Nephron (organoid): ENCODE measurements around the gene KHDRBS1.

ENCODE experiments used
- H3K27ac Mint-ChIP-seq, 3 experiments: 2 replicates each; pipeline ENCODE4 v1.8.0; 2020; ENCODE audit warnings: mixed read lengths in 3 of 3, mild to moderate bottlenecking in 2 of 3, moderate library complexity in 1 of 3
- H3K27me3 Mint-ChIP-seq: 2 replicates; pipeline ENCODE4 v1.8.0; 2021; ENCODE audit warnings: low read depth, mild to moderate bottlenecking, moderate library complexity, mixed read lengths
- H3K36me3 Mint-ChIP-seq: 2 replicates; pipeline ENCODE4 v1.8.0; 2020; ENCODE audit warnings: low read depth, mixed read lengths
- H3K4me1 Mint-ChIP-seq: 2 replicates; pipeline ENCODE4 v1.8.0; 2020; ENCODE audit warnings: mixed read lengths
- H3K4me3 Mint-ChIP-seq, 3 experiments: 2 replicates each; pipeline ENCODE4 v1.8.0; 2020; ENCODE audit warnings: mild to moderate bottlenecking in 3 of 3, mixed read lengths in 3 of 3, moderate library complexity in 2 of 3
- H3K9me3 Mint-ChIP-seq: 2 replicates; pipeline ENCODE4 v1.8.0; 2020; ENCODE audit warnings: mixed read lengths
- CTCF ChIP-seq, 3 experiments: fragments of 200-600 bp; sonication (generic); IDR thresholded peaks; one replicate each; pipeline ENCODE4 v1.5.0; 2021; ENCODE audit warnings: antibody characterized with exemption in 3 of 3; ENCODE audit not compliant: unreplicated experiment in 3 of 3

Gene KHDRBS1

DNA sequence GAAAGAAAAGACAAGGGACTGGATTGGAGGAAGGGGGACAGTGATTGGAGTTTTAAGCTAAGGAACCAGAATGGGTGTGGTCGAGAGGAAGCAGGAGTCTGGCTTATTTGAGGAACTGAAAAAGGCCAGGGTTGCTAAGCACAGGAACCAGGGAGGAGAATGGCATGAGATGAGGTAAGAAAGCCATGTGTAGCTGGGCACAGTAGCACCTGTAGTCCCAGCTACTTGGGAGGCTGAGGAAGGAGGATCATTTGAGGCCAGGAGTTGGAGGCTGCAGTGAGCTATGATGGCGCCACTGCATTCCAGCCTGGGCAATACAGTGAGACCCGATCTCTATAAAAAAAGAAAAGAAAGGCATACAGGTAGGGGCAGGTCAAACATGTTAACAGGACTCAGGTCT, 8.1 kb upstream of the KHDRBS1 start:
- Mint-ChIP-seq H3K9me3 (no peaks in the 10 kb centered on the region), H3K36me3 (no peaks in the 10 kb centered on the region), H3K4me1 (no peaks in the 10 kb centered on the region), H3K27me3 (peaks cover 4% of the 10 kb centered on the region), H3K4me3 (no peak overlapping the region), H3K27ac (no peak overlapping the region)
- TF ChIP-seq CTCF (IDR thresholded peaks at IDR 0.05; ENCODE audit: unreplicated experiment in 3 of 3) = no peak

DNA sequence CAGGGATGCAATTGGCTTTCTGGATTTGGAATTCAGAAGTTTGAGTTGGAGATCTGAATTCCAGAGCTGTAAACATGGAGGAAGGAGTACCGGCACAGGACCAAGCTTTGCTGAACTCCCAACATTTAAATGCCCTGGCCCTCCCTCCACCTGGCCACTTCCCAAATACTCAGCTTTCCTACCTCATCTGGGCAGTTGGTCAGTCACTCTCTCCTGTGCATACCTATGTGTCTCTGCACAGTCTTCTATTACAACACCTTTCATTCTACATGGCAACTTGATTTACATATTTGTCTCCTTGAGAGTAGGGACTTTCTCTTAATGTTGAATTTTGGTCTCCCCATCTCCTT, 6.1 kb upstream of the KHDRBS1 start:
- Mint-ChIP-seq H3K4me1 (peaks cover 2% of the 10 kb centered on the region), H3K9me3 (no peaks in the 10 kb centered on the region), H3K36me3 (no peaks in the 10 kb centered on the region), H3K27ac (no peak overlapping the region), H3K4me3 (no peak overlapping the region), H3K27me3 (peaks cover 4% of the 10 kb centered on the region)
- no peak for TF ChIP-seq CTCF (IDR thresholded peaks at IDR 0.05; ENCODE audit: unreplicated experiment in 3 of 3)

DNA sequence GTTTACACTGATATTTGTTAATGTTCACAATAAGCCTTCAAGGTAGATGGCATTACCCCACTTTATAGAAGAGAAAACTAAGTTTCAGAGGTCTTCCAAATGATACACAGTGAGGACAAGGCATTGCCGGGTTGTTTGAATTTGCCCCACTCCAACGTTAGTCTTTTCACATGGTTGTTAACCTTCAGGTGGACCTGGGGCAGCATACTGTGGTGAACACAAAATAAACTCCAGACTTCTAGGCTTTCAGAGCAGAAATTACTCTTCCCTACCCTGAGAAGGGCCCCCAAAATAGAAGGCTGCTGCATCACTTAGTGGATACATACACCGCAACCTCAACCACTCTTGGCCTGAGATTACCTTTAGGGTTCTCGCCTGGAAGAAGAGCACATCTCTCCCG, 3.4 kb upstream of the KHDRBS1 start:
- TF ChIP-seq CTCF (IDR thresholded peaks at IDR 0.05; ENCODE audit: unreplicated experiment in 3 of 3) = no peak
- Mint-ChIP-seq H3K4me1 (peaks cover 11% of the 10 kb centered on the region), H3K36me3 (no peaks in the 10 kb centered on the region), H3K27me3 (no peaks in the 10 kb centered on the region), H3K9me3 (no peaks in the 10 kb centered on the region), H3K27ac (peak overlapping the region in 2 of 3 experiments; percentile 10 to 67), H3K4me3 (no peak overlapping the region)

- peak overlapping the region; percentile 84 to 93 (median 87) for H3K4me3 Mint-ChIP-seq
- no peaks in the 10 kb centered on the region for H3K9me3 Mint-ChIP-seq
- peaks cover 21% of the 10 kb centered on the region for H3K36me3 Mint-ChIP-seq
- no peaks in the 10 kb centered on the region for H3K27me3 Mint-ChIP-seq
- no peak for TF ChIP-seq CTCF (IDR thresholded peaks at IDR 0.05; ENCODE audit: unreplicated experiment in 3 of 3)
- peaks cover 27% of the 10 kb centered on the region for H3K4me1 Mint-ChIP-seq
- peak overlapping the region; percentile 99 to 100 (median 100) for H3K27ac Mint-ChIP-seq
These were observed 821 bp upstream of the KHDRBS1 start for GRCh38 chr1:32012709-32013385.

GRCh38 chr1:32014199-32014947, 705 bp downstream of the KHDRBS1 start:
- H3K9me3 Mint-ChIP-seq = no peaks in the 10 kb centered on the region
- TF ChIP-seq CTCF (IDR thresholded peaks at IDR 0.05; ENCODE audit: unreplicated experiment in 3 of 3) = no peak
- H3K27me3 Mint-ChIP-seq = no peaks in the 10 kb centered on the region
- H3K4me3 Mint-ChIP-seq = peak overlapping the region; percentile 97 to 100 (median 99)
- peaks cover 22% of the 10 kb centered on the region for H3K36me3 Mint-ChIP-seq
- peaks cover 31% of the 10 kb centered on the region for H3K4me1 Mint-ChIP-seq
- H3K27ac Mint-ChIP-seq = peak overlapping the region; percentile 98 to 100 (median 99)

DNA sequence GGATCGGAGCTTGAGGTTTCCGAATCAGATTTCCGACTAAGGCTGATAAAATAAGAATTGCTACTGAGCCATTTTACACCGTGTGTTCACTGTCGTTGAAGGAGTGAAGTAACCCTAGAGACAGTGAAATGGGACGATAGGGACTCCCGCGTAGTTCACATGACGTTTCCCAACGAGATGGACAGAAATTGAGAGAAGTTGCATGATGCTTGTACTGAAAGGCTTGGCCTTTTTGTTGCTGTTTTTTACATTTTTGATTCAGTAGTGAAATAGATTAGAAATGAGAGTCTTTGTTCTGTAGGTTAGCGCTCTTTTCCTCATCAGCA, 1.2 kb downstream of the KHDRBS1 start:
- Mint-ChIP-seq H3K27ac (peak overlapping the region; percentile 98 to 100 (median 99)), H3K36me3 (peaks cover 22% of the 10 kb centered on the region), H3K4me3 (peak overlapping the region; percentile 97 to 100 (median 99)), H3K4me1 (peaks cover 32% of the 10 kb centered on the region), H3K9me3 (no peaks in the 10 kb centered on the region), H3K27me3 (no peaks in the 10 kb centered on the region)
- no peak for TF ChIP-seq CTCF (IDR thresholded peaks at IDR 0.05; ENCODE audit: unreplicated experiment in 3 of 3)
